OCI-LY3 (cell line): ENCODE results near the gene ATP1A4.

Source experiments
- EZH2phosphoT487 ChIP-seq: fragments of 200-600 bp; shearing (Covaris generic); IDR thresholded peaks from 2 replicates; pipeline ENCODE4 v1.6.1; 2018; ENCODE audit warnings: antibody characterized with exemption, mixed run types, low read depth
- TF ChIP-seq, protein P1 (sequence below): fragments of 200-600, 300-600 bp; sonication (generic); IDR thresholded peaks from 2 replicates; pipeline ENCODE4 v1.5.1; 2014; ENCODE audit warnings: antibody characterized with exemption, low read length, low read depth

DNA sequence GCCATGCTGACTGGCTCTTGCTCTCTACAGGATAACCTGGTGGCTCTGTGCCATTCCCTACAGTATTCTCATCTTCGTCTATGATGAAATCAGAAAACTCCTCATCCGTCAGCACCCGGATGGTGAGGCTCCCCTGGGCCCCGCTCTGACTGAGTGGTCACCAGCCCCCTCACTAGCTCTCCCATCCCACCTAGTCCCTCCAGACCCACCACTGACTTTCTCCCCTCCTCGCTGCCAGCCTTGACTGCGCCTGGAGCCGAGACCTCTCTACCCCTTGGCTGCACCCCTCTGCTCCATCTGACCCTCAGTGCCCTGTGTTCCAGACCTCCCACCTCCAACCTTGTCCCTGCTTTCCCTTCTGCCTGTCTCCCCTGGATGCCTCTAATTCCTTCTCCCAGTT is 34.8 kb downstream of the ATP1A4 start:
- TF ChIP-seq, protein P1, sequence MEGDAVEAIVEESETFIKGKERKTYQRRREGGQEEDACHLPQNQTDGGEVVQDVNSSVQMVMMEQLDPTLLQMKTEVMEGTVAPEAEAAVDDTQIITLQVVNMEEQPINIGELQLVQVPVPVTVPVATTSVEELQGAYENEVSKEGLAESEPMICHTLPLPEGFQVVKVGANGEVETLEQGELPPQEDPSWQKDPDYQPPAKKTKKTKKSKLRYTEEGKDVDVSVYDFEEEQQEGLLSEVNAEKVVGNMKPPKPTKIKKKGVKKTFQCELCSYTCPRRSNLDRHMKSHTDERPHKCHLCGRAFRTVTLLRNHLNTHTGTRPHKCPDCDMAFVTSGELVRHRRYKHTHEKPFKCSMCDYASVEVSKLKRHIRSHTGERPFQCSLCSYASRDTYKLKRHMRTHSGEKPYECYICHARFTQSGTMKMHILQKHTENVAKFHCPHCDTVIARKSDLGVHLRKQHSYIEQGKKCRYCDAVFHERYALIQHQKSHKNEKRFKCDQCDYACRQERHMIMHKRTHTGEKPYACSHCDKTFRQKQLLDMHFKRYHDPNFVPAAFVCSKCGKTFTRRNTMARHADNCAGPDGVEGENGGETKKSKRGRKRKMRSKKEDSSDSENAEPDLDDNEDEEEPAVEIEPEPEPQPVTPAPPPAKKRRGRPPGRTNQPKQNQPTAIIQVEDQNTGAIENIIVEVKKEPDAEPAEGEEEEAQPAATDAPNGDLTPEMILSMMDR = no peak
- TF ChIP-seq EZH2phosphoT487 = no peak
